ENCODE data around the gene LARGE1.

DNA sequence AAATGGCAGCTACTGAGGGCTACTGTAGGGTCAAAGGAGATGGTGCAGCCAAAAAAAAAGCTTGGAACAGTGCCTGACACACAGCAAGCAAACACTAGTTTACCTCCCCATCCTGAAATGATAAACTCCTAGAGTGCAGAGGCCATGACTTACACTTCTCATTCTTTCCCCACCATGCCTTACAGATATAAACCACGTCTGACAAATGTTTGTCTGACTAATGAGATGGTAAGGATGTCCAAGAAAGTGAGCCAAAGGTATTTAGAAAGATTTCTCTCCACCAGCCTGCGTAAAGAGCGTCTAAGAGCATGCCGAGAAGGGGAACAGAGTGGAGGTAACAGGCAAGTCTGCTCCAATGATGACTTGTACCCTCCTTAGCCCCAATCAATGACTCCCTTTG, 99.0 kb downstream of the LARGE1 start:
- TF ChIP-seq, protein P1, sequence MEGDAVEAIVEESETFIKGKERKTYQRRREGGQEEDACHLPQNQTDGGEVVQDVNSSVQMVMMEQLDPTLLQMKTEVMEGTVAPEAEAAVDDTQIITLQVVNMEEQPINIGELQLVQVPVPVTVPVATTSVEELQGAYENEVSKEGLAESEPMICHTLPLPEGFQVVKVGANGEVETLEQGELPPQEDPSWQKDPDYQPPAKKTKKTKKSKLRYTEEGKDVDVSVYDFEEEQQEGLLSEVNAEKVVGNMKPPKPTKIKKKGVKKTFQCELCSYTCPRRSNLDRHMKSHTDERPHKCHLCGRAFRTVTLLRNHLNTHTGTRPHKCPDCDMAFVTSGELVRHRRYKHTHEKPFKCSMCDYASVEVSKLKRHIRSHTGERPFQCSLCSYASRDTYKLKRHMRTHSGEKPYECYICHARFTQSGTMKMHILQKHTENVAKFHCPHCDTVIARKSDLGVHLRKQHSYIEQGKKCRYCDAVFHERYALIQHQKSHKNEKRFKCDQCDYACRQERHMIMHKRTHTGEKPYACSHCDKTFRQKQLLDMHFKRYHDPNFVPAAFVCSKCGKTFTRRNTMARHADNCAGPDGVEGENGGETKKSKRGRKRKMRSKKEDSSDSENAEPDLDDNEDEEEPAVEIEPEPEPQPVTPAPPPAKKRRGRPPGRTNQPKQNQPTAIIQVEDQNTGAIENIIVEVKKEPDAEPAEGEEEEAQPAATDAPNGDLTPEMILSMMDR (IDR thresholded peaks at IDR 0.05; ENCODE audit: insufficient read depth, low read length) = no peak
- TF ChIP-seq SPI1 (IDR thresholded peaks at IDR 0.05; ENCODE audit: borderline replicate concordance, low read depth) (no peak), POLR2AphosphoS5 (IDR thresholded peaks at IDR 0.05; ENCODE audit: low read depth) (no peak), GABPA (IDR thresholded peaks at IDR 0.05; ENCODE audit: low read depth) (no peak)
- TF ChIP-seq, protein P2, sequence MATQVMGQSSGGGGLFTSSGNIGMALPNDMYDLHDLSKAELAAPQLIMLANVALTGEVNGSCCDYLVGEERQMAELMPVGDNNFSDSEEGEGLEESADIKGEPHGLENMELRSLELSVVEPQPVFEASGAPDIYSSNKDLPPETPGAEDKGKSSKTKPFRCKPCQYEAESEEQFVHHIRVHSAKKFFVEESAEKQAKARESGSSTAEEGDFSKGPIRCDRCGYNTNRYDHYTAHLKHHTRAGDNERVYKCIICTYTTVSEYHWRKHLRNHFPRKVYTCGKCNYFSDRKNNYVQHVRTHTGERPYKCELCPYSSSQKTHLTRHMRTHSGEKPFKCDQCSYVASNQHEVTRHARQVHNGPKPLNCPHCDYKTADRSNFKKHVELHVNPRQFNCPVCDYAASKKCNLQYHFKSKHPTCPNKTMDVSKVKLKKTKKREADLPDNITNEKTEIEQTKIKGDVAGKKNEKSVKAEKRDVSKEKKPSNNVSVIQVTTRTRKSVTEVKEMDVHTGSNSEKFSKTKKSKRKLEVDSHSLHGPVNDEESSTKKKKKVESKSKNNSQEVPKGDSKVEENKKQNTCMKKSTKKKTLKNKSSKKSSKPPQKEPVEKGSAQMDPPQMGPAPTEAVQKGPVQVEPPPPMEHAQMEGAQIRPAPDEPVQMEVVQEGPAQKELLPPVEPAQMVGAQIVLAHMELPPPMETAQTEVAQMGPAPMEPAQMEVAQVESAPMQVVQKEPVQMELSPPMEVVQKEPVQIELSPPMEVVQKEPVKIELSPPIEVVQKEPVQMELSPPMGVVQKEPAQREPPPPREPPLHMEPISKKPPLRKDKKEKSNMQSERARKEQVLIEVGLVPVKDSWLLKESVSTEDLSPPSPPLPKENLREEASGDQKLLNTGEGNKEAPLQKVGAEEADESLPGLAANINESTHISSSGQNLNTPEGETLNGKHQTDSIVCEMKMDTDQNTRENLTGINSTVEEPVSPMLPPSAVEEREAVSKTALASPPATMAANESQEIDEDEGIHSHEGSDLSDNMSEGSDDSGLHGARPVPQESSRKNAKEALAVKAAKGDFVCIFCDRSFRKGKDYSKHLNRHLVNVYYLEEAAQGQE (IDR thresholded peaks at IDR 0.05; ENCODE audit: insufficient replicate concordance, low read depth) = no peak
